ENCODE measurements around the gene SASH1.

SASH1 gene

GRCh38 chr6:148398678-148399077 is 56.0 kb downstream of the SASH1 start:
- DNase-seq (no peak), ATAC-seq (ENCODE audit: insufficient read depth, low read depth) (no peak)
- no peaks in the 10 kb centered on the region for H3K9me3 ChIP-seq (ENCODE audit: insufficient read depth, low read length, severe bottlenecking)
- H3K4me3 ChIP-seq (ENCODE audit: low read depth in 1 of 2, low read length in 2 of 2), result no peak overlapping the region
- no peak overlapping the region for H3K27ac ChIP-seq (ENCODE audit: low read length)
- no peaks in the 10 kb centered on the region for H3K27me3 ChIP-seq (ENCODE audit: insufficient read depth, low read length, poor library complexity)
- no peak overlapping the region for H3K4me2 ChIP-seq (ENCODE audit: insufficient read depth, low read length)
- H3K9ac ChIP-seq (ENCODE audit: low read depth, low read length), result no peak overlapping the region
- no peaks in the 10 kb centered on the region for H3K79me2 ChIP-seq (ENCODE audit: insufficient read depth, low read length)
- H4K20me1 ChIP-seq (ENCODE audit: insufficient read depth, low read length), result no peaks in the 10 kb centered on the region
- no peaks in the 10 kb centered on the region for H3K4me1 ChIP-seq (ENCODE audit: insufficient read depth, low read length)
- no peaks in the 10 kb centered on the region for H3K36me3 ChIP-seq (ENCODE audit: insufficient read depth, low read length)
- no peak overlapping the region for H2AFZ ChIP-seq (ENCODE audit: low read depth, low read length)
- no peak for TF ChIP-seq EZH2 (IDR thresholded peaks at IDR 0.05; ENCODE audit: borderline replicate concordance, low read depth, low read length, severe bottlenecking)
- TF ChIP-seq CTCF (IDR thresholded peaks at IDR 0.05; ENCODE audit: borderline replicate concordance, extremely low read depth, low read length, poor library complexity, severe bottlenecking), result no peak

- no peak for ATAC-seq (ENCODE audit: insufficient read depth, low read depth)
- no peak for TF ChIP-seq EZH2 (IDR thresholded peaks at IDR 0.05; ENCODE audit: borderline replicate concordance, low read depth, low read length, severe bottlenecking)
- no peak for TF ChIP-seq CTCF (IDR thresholded peaks at IDR 0.05; ENCODE audit: borderline replicate concordance, extremely low read depth, low read length, poor library complexity, severe bottlenecking)
- H3K36me3 ChIP-seq (ENCODE audit: insufficient read depth, low read length), result no peaks in the 10 kb centered on the region
- DNase-seq, result no peak
- H3K4me3 ChIP-seq (ENCODE audit: low read depth in 1 of 2, low read length in 2 of 2), result no peak overlapping the region
- peaks cover 8% of the 10 kb centered on the region for H3K27me3 ChIP-seq (ENCODE audit: insufficient read depth, low read length, poor library complexity)
- H2AFZ ChIP-seq (ENCODE audit: low read depth, low read length), result no peak overlapping the region
- H4K20me1 ChIP-seq (ENCODE audit: insufficient read depth, low read length), result 0 out of 2 replicates have a peak, but pooled peaks cover 2% of the 10 kb centered on the region
- no peak overlapping the region for H3K9ac ChIP-seq (ENCODE audit: low read depth, low read length)
- H3K79me2 ChIP-seq (ENCODE audit: insufficient read depth, low read length), result no peaks in the 10 kb centered on the region
- H3K4me1 ChIP-seq (ENCODE audit: insufficient read depth, low read length), result no peaks in the 10 kb centered on the region
- no peak overlapping the region for H3K4me2 ChIP-seq (ENCODE audit: insufficient read depth, low read length)
- no peaks in the 10 kb centered on the region for H3K9me3 ChIP-seq (ENCODE audit: insufficient read depth, low read length, severe bottlenecking)
- no peak overlapping the region for H3K27ac ChIP-seq (ENCODE audit: low read length)
These were observed 58.9 kb downstream of the SASH1 start for GRCh38 chr6:148401571-148401970.

GRCh38 chr6:148404456-148405054 is 61.9 kb downstream of the SASH1 start:
- Histone ChIP-seq H3K27me3 (ENCODE audit: insufficient read depth, low read length, poor library complexity) (peaks cover 10% of the 10 kb centered on the region), H3K4me2 (ENCODE audit: insufficient read depth, low read length) (no peak overlapping the region), H3K9ac (ENCODE audit: low read depth, low read length) (no peak overlapping the region), H4K20me1 (ENCODE audit: insufficient read depth, low read length) (0 out of 2 replicates have a peak, but pooled peaks cover 2% of the 10 kb centered on the region), H3K27ac (ENCODE audit: low read length) (no peak overlapping the region), H3K4me1 (ENCODE audit: insufficient read depth, low read length) (no peaks in the 10 kb centered on the region), H3K36me3 (ENCODE audit: insufficient read depth, low read length) (no peaks in the 10 kb centered on the region), H2AFZ (ENCODE audit: low read depth, low read length) (no peak overlapping the region), H3K79me2 (ENCODE audit: insufficient read depth, low read length) (no peaks in the 10 kb centered on the region), H3K4me3 (ENCODE audit: low read depth in 1 of 2, low read length in 2 of 2) (no peak overlapping the region), H3K9me3 (ENCODE audit: insufficient read depth, low read length, severe bottlenecking) (no peaks in the 10 kb centered on the region)
- no peak for ATAC-seq (ENCODE audit: insufficient read depth, low read depth)
- TF ChIP-seq EZH2 (IDR thresholded peaks at IDR 0.05; ENCODE audit: borderline replicate concordance, low read depth, low read length, severe bottlenecking) (no peak), CTCF (IDR thresholded peaks at IDR 0.05; ENCODE audit: borderline replicate concordance, extremely low read depth, low read length, poor library complexity, severe bottlenecking) (no peak)
- DNase-seq, result no peak
